Effector memory CD8-positive, alpha-beta T cell (primary cell): ENCODE results near the gene ATP6V1F.
A peak's percentile ranks its signal among the peaks of the same experiment; 100 is the strongest.

Source experiments
- ATAC-seq: fragments of 150-1000 bp; cut with Tn5 transposase; replicated peaks from 2 replicates; pipeline ENCODE4 v1.10.0; 2021; ENCODE audit warnings: mild to moderate bottlenecking, moderate library complexity
- DNase-seq, 3 experiments: peaks; one replicate each; pipeline ENCODE4 v3.0.0; 2021
- H3K27ac Mint-ChIP-seq, 2 donors: one replicate each; pipeline ENCODE4 v1.8.0; 2022; ENCODE audit warnings: mild to moderate bottlenecking in 2 of 2, mixed read lengths in 2 of 2, moderate library complexity in 2 of 2
- H3K27me3 Mint-ChIP-seq, 2 donors: one replicate each; pipeline ENCODE4 v1.8.0; 2022; ENCODE audit warnings: mixed read lengths in 2 of 2
- H3K36me3 Mint-ChIP-seq: one replicate; pipeline ENCODE4 v1.8.0; 2022; ENCODE audit warnings: mild to moderate bottlenecking, moderate library complexity, mixed read lengths; ENCODE audit not compliant: insufficient read depth
- H3K4me1 Mint-ChIP-seq, 2 donors: one replicate each; pipeline ENCODE4 v1.8.0; 2022; ENCODE audit warnings: low read depth in 2 of 2, mixed read lengths in 2 of 2
- H3K4me3 Mint-ChIP-seq, 2 donors: one replicate each; pipeline ENCODE4 v1.8.0; 2022; ENCODE audit warnings: mild to moderate bottlenecking in 2 of 2, mixed read lengths in 2 of 2, moderate library complexity in 2 of 2
- H3K9me3 Mint-ChIP-seq, 2 donors: one replicate each; pipeline ENCODE4 v1.8.0; 2022; ENCODE audit warnings: mixed read lengths in 2 of 2

ATP6V1F gene

DNA sequence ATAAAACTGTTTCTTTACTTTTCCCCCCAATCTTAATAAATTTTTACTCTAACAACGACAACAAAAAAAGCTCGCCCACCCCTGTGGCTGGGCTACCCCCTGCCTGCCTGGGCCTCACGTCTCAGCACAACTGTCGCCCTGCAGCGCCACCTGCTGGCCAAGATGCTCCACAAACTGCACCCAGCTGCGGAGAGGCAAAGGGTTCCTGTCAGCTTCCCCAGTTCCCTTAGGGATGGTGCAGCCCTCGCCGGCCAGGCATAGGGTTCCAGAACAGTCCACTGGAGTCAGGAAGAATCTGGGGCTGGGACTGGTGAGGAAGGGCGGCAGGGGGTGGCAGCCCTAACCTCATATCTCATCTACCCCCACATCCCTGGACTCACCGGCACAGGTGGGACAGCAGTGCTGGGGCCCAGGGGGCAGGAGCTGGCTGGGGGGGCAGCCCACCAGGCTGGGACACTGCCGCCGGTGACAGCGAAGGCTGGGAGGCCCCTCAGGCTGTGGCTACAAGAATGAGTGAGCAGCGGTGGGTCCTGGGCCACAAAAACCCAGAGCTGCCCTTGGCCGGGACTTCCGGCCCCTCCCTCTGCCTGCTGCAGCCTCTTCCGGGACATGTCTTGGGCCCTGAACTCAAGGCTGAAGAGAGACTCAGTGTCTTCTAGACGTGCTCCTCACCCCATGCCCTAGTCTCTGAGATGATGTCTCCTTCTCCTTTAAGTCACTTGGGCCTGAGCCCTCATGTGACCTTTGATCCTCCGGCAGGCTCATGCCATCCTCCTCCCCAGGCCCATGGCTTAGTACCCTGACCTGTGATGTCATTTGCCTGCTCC, 21.2 kb downstream of the ATP6V1F start:
- ATAC-seq, result peak; percentile 94
- peaks cover 4 to 12% of the 10 kb centered on the region in 2 donors for H3K27me3 Mint-ChIP-seq
- no peaks in the 10 kb centered on the region for H3K9me3 Mint-ChIP-seq
- H3K4me1 Mint-ChIP-seq, result peaks cover 3 to 5% of the 10 kb centered on the region in 2 donors
- peaks cover 3% of the 10 kb centered on the region for H3K36me3 Mint-ChIP-seq
- DNase-seq, result peak; percentile 88 to 89 (median 89)
- H3K27ac Mint-ChIP-seq, result peak overlapping the region; percentile 38 to 54
- peak overlapping the region; percentile 62 to 64 for H3K4me3 Mint-ChIP-seq

DNA sequence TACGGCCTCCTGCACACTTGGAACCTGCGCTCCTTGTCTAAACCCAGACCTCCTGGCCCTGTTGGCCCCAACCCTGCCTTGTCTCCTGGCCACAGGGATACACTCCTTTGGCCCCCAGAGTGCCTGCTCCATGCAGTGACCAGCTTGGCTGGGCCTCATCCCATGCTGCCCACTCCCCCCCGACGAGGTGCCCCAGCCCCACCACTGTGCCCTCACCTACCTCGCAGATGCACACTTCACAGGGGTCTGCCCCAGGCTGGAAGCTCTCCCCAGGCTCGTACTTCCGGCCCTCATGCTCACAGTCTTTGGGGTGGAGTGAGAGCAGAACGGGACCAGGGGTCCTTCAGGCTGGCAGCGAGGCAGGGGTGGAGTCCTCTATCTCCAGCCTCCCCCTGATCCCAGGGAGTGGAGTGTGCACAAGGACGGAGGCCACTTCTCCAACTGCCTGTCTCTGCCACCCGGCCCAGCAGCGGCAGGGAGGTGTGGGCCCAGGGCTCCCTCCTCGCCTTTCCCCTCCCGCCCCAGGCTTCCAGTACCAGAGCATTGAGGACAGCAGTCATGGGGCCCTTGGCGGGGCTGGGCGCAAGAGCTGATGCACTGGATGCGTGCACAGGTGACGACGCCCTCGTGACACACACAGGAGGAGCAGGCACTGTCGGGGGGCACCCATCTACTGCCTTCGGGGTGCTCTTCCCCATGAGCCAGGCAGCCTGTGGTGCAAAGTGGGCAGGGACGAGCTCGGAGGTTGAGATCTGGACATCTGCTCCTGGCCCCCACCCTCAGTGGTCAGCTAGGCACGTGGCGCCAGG, 22.1 kb downstream of the ATP6V1F start:
- Mint-ChIP-seq H3K27ac (no peak overlapping the region), H3K9me3 (no peaks in the 10 kb centered on the region), H3K4me3 (peak overlapping the region in 1 of 2 donors; percentile 64), H3K36me3 (peaks cover 3% of the 10 kb centered on the region), H3K27me3 (peaks cover 9 to 15% of the 10 kb centered on the region in 2 donors), H3K4me1 (peaks cover 3 to 5% of the 10 kb centered on the region in 2 donors)
- DNase-seq (no peak), ATAC-seq (no peak)

DNA sequence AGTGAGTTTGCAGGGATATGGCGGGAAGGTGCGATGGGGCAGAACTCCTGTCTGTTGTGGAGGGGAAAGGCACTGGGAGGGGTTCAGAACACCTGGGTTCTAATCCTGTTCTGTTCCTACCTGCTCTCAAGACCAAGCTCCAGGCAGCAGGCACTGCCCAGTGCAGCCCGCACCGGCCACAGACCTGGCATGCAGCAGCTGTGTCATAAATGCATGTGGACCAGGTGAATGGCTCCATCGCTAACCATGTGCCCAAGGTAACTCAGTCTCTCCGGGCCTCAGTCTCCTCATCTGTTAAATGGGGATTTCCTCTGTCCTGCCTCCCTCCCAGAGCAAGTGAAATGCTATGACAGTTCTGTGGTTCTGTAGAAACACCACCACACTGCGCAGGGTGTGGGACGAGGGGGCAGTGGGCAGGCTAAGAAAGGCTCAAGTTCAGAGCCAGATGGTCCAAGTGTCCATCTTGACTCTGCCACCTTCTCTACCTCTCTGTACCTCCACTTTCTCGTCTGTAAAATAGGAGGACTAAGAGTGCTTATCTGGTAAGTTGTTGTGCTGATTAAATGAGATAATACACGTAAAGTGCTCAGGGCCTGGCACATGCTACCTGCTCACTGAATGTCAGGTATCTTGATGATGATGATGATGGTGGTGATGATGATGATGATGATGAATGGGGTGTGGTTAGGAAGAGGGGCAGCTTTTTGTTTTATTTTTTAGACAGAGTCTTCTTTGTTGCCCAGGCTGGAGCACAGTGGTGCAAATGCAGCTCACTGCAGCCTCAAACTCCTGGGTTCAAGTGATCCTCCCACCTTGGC, 22.9 kb downstream of the ATP6V1F start:
- ATAC-seq (no peak), DNase-seq (no peak)
- Mint-ChIP-seq H3K4me3 (no peak overlapping the region), H3K27ac (no peak overlapping the region), H3K36me3 (peaks cover 3% of the 10 kb centered on the region), H3K27me3 (peaks cover 14 to 21% of the 10 kb centered on the region in 2 donors), H3K4me1 (peaks cover 3 to 5% of the 10 kb centered on the region in 2 donors), H3K9me3 (no peaks in the 10 kb centered on the region)

DNA sequence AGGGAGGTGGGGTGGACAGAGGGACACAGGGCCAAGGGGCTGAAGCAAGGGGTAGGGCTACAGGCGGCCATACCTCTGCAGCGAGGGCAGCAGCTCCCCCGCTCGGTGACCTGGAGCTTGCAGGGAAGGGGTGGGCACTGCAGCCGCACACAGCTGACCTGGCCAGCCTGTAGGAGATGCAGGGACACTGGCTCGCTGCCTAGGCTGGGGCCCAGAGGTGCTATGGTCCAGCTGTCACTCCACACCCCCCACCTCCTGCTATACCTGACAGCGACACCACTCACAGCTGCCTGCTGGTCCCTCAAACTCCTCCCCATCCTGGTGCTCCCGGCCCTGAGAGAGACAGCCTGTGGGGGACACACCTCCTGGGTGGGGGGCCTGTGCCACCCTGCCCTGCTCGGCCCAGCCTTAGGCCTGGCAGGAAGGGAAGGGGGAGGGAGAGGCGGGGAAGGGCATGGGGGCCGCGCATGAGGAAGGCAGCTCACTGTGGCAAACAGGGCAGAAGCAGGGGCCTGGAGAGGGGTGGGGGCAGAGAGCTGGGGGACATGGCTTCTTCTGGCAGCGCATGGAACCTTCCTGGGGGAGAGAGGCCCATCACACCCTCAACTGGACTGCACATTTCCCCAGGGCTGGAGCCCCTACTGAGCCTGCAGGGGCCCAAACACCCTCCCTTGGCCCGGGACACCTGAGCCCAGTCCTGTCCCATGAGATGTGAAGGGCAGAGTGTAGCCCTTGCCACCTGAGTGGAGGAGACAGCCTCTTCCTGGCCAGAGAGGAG, 23.9 kb downstream of the ATP6V1F start:
- Mint-ChIP-seq H3K4me3 (no peak overlapping the region), H3K9me3 (no peaks in the 10 kb centered on the region)

DNA sequence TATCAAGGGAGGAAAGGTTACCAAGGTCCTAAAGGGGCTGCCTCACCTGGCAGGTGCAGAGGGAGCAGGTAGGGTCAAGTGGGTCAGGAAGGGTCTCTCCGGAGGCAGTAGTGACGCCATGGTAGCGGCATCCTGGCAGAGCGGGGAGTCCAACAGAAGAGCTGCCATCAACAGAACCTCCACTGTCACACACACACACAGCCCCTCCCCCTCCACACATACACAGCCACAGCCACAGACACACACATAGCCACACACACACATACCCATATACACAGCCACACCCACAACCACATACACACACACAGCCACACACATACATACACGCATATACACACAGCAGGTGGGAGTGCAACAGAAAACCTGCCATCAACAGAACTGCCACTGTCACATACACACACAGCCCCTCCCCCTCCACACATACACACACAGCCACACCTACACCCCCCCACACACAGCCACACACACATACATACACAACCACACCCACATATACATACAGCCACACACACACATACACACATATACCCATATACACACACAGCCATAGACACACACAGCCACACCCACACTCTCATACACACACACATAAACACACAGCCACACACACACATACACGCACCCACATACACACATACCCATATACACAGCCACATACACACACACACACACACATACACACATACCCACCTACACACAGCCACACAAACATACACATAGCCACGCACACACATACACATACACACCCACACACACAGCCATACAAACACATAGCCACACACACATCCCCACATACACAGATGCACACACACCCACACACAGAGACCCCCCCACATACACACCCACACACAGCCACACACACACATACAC, 24.7 kb downstream of the ATP6V1F start:
- no peak overlapping the region for H3K4me3 Mint-ChIP-seq
- H3K27me3 Mint-ChIP-seq, result peaks cover 14 to 21% of the 10 kb centered on the region in 2 donors
- DNase-seq (no peak), ATAC-seq (no peak)
- H3K4me1 Mint-ChIP-seq, result peaks cover 3 to 5% of the 10 kb centered on the region in 2 donors
- peaks cover 3% of the 10 kb centered on the region for H3K36me3 Mint-ChIP-seq
- no peaks in the 10 kb centered on the region for H3K9me3 Mint-ChIP-seq
- H3K27ac Mint-ChIP-seq, result no peak overlapping the region

More for the DNA sequence above, 23.9 kb downstream of the ATP6V1F start:
- no peak for DNase-seq
- H3K36me3 Mint-ChIP-seq, result peaks cover 3% of the 10 kb centered on the region
- H3K4me1 Mint-ChIP-seq, result peaks cover 3 to 5% of the 10 kb centered on the region in 2 donors
- peaks cover 14 to 21% of the 10 kb centered on the region in 2 donors for H3K27me3 Mint-ChIP-seq
- no peak overlapping the region for H3K27ac Mint-ChIP-seq
- ATAC-seq, result no peak

DNA sequence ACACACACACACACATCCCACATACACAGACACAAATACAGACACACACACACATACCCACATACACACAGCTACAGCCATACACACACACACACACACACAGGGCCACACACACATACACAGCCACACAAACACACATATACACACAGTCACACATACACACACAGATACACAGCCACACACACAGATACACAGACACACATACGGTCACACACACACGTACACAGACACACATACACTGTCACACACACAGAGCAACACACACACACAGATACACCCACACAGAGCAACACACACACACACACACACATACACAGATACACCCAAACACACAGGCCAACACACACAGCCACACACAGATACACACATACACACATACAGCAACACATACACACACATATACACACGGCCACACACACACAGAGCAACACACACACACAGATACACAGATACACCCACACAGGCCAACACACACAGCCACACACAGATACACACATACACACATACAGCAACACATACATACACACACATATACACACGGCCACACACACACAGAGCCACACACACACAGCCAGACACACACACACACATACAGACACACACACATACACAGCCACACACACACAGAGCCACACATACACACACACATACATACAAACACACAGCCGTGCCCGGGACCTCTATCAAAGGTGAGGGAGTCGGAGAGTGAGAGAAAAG, 25.5 kb downstream of the ATP6V1F start:
- H3K4me3 Mint-ChIP-seq, result no peak overlapping the region
- H3K27ac Mint-ChIP-seq, result no peak overlapping the region
- peaks cover 3 to 5% of the 10 kb centered on the region in 2 donors for H3K4me1 Mint-ChIP-seq
- H3K36me3 Mint-ChIP-seq, result peaks cover 3% of the 10 kb centered on the region
- ATAC-seq (no peak), DNase-seq (no peak)
- no peaks in the 10 kb centered on the region for H3K9me3 Mint-ChIP-seq
- peaks cover 14 to 26% of the 10 kb centered on the region in 2 donors for H3K27me3 Mint-ChIP-seq

DNA sequence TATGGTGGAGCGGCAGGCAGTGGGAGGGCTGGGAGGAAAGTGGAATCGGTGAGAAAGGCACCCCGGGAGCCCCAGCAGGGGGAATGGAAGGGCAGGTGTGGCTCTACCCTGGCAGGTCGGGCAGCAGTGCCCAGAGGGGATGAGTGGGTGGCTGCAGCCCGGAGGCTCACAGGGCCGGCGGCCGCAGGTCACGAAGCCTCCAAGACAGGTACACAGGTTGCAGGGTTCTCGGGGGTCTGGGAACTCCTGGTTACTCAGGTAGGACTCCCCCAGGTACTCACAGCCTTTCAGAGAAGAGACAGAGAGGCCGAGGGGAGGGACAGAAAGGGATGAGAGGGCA, 26.1 kb downstream of the ATP6V1F start:
- Mint-ChIP-seq H3K27me3 (peaks cover 14 to 29% of the 10 kb centered on the region in 2 donors), H3K36me3 (peaks cover 3% of the 10 kb centered on the region), H3K9me3 (no peaks in the 10 kb centered on the region), H3K4me1 (peaks cover 0 to 2% of the 10 kb centered on the region in 2 donors), H3K27ac (no peak overlapping the region), H3K4me3 (no peak overlapping the region)
- ATAC-seq, result no peak
- no peak for DNase-seq

DNA sequence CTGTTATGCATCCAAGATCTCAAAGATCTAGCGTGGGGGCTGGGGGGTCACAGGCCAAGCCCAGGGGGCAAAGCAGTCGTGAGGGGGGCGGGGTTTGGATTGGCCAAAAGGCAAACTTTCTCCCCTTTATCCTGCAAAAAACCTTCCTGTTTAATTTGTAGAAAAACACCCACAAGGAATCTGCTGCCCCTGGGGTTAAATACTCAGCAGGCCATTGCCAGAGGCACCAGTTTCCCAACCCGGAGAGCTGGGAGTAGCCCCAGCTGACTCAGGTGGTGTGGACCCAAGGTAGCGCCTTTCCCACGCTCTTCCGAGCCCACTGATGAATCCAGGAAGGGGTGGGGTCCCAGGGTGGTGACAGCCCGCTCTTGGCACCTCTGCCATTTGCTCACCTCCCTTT, 26.5 kb downstream of the ATP6V1F start:
- Mint-ChIP-seq H3K4me3 (no peak overlapping the region), H3K36me3 (peaks cover 3% of the 10 kb centered on the region), H3K4me1 (peaks cover 0 to 2% of the 10 kb centered on the region in 2 donors), H3K27me3 (peaks cover 14 to 29% of the 10 kb centered on the region in 2 donors), H3K9me3 (no peaks in the 10 kb centered on the region), H3K27ac (no peak overlapping the region)
- DNase-seq, result no peak
- ATAC-seq, result no peak

DNA sequence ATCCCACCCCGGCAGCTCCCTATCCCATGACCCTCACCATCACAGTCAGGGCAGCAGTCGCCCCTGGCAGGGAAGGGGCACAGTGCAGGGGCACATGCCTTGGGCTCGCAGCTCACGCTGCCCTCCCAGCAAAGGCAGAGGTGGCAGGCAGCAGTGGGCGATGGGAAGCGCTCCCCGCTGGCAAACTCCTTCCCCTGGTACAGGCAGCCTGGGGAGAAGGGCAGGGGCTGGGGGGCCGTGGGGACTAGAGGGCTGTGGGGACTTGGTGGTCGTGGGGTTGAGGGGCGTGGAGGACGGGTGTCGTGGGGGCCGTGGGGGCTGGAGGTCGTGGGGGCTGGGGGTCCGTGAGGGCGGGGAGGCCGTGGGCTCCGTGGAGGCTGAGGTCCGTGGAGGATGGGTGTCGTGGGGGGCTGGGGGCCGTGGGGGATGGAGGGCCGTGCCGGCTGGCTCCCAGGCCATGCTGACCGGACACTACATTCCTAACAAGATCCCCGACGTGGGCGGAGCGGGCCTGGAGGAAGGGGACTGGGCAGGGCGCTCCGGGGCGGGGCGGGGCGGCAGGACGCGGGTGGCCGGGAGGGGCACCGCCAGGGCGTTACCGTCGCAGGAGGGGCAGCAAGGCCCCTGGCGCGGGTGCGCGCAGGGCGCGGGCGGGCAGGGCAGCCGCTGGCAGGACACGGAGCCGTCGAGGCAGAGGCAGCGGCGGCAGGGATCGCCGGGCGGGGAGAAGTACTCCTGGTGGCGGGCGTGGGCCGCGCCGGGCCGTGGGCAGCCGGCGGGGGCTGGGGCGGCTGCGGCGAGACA, 27.9 kb downstream of the ATP6V1F start:
- H3K9me3 Mint-ChIP-seq, result no peaks in the 10 kb centered on the region
- H3K27ac Mint-ChIP-seq, result no peak overlapping the region
- no peak for DNase-seq

DNA sequence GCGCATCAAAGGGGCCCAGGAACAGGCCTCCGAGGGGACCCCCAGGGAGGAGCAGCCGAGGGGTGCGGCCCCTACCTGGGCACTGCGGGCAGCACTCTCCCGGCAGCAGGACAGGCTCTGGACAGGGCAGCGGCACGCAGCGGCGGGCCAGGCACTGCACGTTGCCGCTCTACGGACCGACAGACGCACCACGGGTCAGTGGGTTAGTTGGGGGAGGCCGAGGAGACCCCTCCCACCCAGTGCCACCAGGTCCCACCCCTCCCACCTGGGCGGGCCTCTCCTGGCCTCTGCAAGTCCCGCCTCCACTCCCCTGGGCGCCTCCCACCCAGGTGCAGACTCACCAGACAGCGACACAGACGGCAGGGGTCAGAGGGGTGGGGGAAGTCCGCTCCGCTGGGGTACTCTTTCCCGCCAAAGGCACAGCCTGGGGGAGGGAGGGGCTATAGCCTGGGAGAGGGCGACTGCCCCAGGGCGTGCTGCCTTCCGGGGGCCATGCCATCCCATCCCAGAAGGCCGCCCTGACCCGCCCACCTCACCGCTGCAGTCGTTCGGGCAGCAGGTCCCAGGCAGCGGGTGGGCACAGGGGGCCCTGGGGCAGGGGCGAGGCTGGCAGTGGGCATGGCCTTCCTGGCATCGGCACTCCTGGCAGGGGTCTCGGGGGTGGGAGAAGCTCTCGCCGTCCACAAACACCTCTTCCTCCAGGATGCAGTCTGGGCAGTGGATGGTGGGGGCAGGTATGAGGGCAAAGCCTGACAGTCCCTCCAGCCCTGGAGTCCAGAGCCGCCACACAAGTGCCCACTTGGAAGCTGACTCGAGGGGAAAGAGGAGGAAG, 28.7 kb downstream of the ATP6V1F start:
- Mint-ChIP-seq H3K27ac (no peak overlapping the region), H3K27me3 (peaks cover 11 to 17% of the 10 kb centered on the region in 2 donors), H3K4me3 (no peak overlapping the region), H3K36me3 (no peaks in the 10 kb centered on the region), H3K4me1 (no peaks in the 10 kb centered on the region), H3K9me3 (no peaks in the 10 kb centered on the region)
- no peak for DNase-seq
- ATAC-seq, result peak; percentile 58

More for the DNA sequence above, 27.9 kb downstream of the ATP6V1F start:
- Mint-ChIP-seq H3K4me3 (peak overlapping the region; percentile 50), H3K36me3 (no peaks in the 10 kb centered on the region), H3K4me1 (no peaks in the 10 kb centered on the region), H3K27me3 (peaks cover 14 to 24% of the 10 kb centered on the region in 2 donors)
- peak; percentile 43 for ATAC-seq
